ENCODE measurements around the gene CCDC148. TPM values are rescaled to one million over a fixed set of nuclear protein-coding genes. Genes with fewer than 3 reads are reported as not detected.

CCDC148 gene
- total and polyA plus RNA-seq, 8 donors: 0.64 to 6.0 (median 3.5) TPM

GRCh38 chr2:158142165-158142564, 314.4 kb downstream of the CCDC148 start:
- H3K4me1 ChIP-seq: peaks cover 0 to 6% of the 10 kb centered on the region in 2 donors
- intact Hi-C loops (cut with DNase I): no loop called here
- no peak for ATAC-seq
- TF ChIP-seq CTCF (IDR thresholded peaks at IDR 0.05): no peak
- no peak overlapping the region for H3K4me3 ChIP-seq
- no peaks in the 10 kb centered on the region for H3K36me3 ChIP-seq
- no peaks in the 10 kb centered on the region for H3K27me3 ChIP-seq
- H3K9me3 ChIP-seq: peaks cover 0 to 11% of the 10 kb centered on the region in 2 donors
- no peak for DNase-seq
- H3K27ac ChIP-seq: no peak overlapping the region

GRCh38 chr2:158140201-158140600, 316.4 kb downstream of the CCDC148 start:
- Histone ChIP-seq H3K36me3 (no peaks in the 10 kb centered on the region), H3K4me1 (peaks cover 0 to 6% of the 10 kb centered on the region in 2 donors), H3K9me3 (no peaks in the 10 kb centered on the region), H3K4me3 (no peak overlapping the region), H3K27me3 (no peaks in the 10 kb centered on the region), H3K27ac (no peak overlapping the region)
- intact Hi-C loops (cut with DNase I): no loop called here
- ATAC-seq (no peak), DNase-seq (no peak)
- TF ChIP-seq CTCF (IDR thresholded peaks at IDR 0.05): no peak

GRCh38 chr2:158138255-158138654, 318.3 kb downstream of the CCDC148 start:
- ATAC-seq (no peak), DNase-seq (no peak)
- Histone ChIP-seq H3K27me3 (no peaks in the 10 kb centered on the region), H3K9me3 (no peaks in the 10 kb centered on the region), H3K4me1 (peaks cover 0 to 6% of the 10 kb centered on the region in 2 donors), H3K36me3 (no peaks in the 10 kb centered on the region), H3K4me3 (no peak overlapping the region), H3K27ac (no peak overlapping the region)
- intact Hi-C loops (cut with DNase I): no loop called here
- no peak for TF ChIP-seq CTCF (IDR thresholded peaks at IDR 0.05)

GRCh38 chr2:158135096-158135495, 321.5 kb downstream of the CCDC148 start:
- Histone ChIP-seq H3K9me3 (no peaks in the 10 kb centered on the region), H3K4me3 (no peak overlapping the region), H3K27me3 (no peaks in the 10 kb centered on the region), H3K4me1 (no peaks in the 10 kb centered on the region), H3K36me3 (no peaks in the 10 kb centered on the region), H3K27ac (no peak overlapping the region)
- DNase-seq: no peak
- no peak for TF ChIP-seq CTCF (IDR thresholded peaks at IDR 0.05)
- no peak for ATAC-seq
- intact Hi-C loops (cut with DNase I): no loop called here

GRCh38 chr2:158134655-158135054, 321.9 kb downstream of the CCDC148 start:
- intact Hi-C loops (cut with DNase I): no loop called here
- Histone ChIP-seq H3K27me3 (no peaks in the 10 kb centered on the region), H3K4me1 (no peaks in the 10 kb centered on the region), H3K9me3 (no peaks in the 10 kb centered on the region), H3K36me3 (no peaks in the 10 kb centered on the region), H3K27ac (no peak overlapping the region), H3K4me3 (no peak overlapping the region)
- ATAC-seq (no peak), DNase-seq (no peak)
- TF ChIP-seq CTCF (IDR thresholded peaks at IDR 0.05): no peak
